ENCODE measurements around the gene CYP2W1.
"Not testable (repeated sequence)": the region's sequence is repeated elsewhere in the genome, so short reads cannot be mapped to it uniquely, and the experiment has no call there.

The CYP2W1 gene

DNA sequence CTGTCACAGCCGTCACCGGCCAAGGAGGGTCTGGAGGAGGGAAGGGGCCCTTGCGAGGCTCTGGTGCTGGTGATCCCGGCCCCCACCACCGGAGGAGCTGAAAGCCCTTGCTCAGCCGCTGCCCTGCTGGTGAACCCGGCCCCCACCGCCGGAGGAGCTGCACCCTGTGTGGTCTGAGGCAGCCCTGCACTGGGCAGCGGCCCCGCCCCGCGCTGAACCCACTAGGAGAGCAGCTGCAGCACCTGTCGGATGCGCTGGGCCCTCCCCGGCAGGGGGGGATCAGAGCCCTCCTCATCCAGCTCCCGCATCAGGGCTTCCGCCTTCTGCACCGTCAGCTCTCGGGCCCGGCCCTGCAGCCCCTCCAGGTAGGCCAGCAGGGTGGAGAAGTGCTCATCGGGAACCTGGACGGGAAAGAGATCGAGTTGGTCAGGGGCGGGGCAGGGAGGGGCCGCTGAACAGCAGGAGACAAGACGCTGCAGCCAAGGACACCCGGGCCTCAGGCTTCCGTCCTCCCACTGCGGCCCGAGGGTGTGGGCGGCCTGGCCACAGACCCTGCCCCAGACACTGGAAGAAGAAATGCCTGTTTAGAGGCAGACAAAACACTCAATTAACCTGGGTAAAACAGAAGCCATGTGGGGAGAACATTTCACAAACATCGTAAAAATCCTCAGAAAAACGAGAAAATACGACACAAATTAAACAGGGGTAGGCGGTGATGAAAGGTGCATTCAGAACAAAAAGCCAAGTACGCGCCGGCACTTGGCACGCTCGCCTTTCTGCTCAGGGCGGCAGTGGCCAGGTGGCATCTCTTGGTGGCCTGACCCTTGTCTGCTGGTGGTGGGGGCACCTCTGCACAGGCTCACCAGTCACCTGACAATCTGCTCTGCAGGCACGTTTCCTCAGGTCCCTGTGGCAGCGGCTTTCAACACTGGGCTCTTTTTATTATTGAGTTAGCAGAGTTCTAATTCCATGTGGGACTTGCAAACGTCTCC is 14.7 kb downstream of the CYP2W1 start:
- DNase-seq (ENCODE audit: low read depth in 2 of 2): no peak

DNA sequence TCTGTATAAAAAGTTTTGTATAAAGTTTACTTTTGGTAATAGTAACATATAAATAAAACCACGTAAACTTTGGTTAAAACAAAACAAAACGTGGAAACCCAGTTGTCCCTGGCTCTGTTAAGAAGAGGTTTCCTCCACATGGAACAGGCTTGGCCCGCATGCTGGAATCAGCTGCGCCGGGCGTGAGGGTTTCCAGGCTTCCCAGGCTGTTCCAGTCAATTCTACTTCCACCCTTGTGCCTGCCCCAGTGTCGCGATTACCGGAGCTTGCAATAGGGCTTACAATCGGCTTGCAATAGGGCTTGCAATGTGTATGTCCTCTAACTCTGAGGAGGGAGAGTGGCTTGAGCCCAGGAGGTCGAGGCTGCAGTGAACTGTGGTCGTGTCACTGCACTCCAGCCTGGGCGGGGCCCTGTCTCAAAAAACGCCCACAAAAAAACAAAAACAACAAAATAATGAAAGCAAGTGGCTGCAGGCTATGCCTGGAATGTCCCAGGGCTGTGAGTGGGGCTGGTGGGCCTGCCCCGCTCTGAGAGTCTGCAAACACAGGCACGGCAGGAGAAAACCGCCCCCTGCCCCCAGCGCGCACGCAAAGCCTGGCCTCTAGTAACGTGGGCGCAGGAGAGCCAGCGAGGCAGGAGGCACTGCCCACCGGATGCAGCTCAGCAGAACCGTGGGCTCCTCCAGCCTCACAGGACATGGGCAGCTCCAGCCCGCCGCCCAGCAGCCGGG is 16.3 kb downstream of the CYP2W1 start:
- DNase-seq (ENCODE audit: low read depth in 2 of 2): no peak

DNA sequence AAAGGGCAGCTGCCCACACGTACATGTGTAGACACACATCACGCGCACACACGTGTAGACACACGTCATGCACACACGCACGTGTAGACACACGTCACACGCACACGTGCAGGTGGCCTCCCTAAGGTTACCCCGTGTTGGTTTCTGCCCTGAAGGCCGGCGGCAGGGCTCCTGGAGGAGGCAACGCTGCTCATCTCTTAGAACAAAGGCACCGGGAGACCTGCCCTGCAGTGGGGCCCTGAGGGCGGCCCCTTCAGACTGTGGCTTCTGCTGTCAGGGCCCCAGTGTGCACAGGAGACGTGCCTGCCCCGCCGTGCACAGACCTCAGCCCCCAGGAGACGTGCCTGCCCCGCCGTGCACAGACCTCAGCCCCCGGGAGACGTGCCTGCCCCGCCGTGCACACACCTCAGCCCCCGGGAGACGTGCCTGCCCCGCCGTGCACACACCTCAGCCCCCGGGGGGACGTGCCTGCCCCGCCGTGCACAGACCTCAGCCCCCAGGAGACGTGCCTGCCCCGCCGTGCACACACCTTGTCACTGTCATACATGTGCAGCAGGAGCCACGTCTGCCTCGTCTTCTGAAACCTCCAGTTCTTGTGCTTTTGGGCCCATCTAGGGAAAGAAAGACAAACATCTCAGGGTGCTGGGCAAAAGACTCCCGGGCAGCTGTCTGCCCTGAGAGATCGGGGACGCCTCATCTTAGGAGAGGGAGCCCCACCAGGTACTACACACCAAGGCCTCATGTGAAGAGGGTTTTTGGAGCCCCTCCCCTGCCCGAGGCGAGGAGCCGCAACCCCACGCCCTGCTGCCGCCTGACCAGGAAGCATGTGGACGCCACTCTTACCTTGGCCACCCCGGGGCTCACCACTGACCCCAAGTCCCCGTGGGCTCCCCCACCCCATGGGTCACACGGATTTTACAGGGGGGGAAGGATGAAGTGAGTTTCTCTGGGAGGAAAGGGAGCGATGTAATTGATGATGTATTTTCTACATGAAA is 17.3 kb downstream of the CYP2W1 start:
- no peak for DNase-seq (ENCODE audit: low read depth in 2 of 2)

DNA sequence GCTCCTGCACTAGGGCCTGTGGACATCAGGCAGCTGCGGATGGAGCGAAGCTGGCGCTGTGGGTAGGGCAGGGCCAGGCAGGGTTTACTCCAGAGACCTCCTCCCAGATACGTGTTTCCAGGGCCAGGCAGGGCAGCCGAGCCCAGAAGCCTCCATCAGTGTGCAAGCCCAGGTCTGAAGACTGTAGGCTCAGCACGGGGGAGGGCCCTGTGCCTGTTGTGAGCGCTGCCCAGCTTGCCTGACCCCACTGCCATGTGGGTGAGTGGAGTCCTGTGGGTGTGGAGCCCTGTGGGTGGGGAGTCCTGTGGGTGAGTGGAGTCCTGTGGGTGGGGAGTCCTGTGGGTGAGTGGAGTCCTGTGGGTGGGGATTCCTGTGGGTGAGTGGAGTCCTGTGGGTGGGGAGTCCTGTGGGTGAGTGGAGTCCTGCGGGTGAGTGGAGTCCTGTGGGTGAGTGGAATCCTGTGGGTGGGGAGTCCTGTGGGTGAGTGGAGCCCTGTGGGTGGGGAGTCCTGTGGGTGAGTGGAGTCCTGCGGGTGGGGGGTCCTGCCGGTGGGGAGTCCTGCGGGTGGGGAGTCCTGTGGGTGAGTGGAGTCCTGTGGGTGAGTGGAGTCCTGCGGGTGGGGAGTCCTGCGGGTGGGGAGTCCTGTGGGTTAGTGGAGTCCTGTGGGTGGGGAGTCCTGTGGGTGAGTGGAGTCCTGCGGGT is 18.2 kb downstream of the CYP2W1 start:
- not testable (repeated sequence) for DNase-seq (ENCODE audit: low read depth in 2 of 2)

DNA sequence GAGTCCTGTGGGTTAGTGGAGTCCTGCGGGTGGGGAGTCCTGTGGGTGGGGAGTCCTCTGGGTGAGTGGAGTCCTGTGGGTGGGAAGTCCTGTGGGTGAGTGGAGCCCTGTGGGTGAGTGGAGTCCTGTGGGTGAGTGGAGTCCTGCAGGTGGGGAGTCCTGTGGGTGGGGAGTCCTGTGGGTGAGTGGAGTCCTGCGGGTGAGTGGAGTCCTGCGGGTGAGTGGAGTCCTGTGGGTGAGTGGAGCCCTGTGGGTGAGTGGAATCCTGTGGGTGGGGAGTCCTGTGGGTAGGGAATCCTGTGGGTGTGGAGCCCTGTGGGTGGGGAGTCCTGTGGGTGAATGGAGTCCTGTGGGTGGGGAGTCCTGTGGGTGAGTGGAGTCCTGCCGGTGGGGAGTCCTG is 19.0 kb downstream of the CYP2W1 start:
- not testable (repeated sequence) for DNase-seq (ENCODE audit: low read depth in 2 of 2)

DNA sequence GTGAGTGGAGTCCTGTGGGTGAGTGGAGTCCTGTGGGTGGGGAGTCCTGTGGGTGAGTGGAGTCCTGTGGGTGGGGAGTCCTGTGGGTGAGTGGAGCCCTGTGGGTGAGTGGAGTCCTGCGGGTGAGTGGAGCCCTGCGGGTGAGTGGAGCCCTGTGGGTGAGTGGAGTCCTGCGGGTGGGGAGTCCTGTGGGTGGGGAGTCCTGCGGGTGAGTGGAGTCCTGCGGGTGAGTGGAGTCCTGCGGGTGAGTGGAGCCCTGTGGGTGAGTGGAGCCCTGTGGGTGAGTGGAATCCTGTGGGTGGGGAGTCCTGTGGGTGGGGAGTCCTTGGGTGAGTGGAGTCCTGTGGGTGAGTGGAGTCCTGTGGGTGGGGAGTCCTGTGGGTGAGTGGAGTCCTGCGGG is 19.5 kb downstream of the CYP2W1 start:
- DNase-seq (ENCODE audit: low read depth in 2 of 2): not testable (repeated sequence)

DNA sequence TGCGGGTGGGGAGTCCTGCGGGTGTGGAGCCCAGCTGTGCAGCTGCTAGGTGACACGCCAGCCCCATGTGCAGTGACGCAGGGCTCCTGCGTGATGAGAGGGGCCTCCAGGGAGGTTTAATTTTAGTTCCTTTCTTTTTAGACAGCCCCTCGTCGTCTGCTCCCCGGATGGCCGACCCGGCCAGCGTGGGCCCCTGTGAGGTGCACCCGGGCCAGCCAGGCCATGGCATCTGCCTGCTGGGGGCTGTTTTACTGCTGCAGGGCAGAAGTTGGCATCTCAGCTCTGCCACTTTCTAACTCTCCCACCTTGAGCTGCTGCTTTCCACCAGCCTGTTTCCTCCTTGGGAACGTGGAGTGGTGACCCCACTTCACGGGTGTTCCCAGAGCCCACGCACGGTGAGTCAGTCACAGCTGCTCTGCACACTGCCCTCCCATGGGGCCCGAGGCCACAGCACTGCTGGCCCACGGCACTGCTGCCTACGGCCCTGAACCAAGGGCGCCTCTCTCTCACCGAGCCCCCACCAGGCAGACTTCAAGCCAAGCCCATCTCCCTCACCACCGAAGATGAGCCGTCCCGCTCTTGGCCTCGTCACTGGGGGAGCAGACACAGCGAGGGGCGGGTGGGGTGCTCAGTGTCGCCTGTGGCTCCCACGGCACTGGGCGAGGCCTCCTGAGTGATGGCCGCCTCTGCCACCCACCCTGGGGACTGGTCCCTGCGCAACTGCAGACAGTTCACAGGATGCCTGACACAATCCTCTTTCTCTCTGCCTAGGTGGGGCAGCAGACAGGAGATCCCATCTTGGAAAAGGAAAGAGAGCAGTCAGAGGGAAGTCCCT is 21.3 kb downstream of the CYP2W1 start:
- DNase-seq (ENCODE audit: low read depth in 2 of 2): no peak

DNA sequence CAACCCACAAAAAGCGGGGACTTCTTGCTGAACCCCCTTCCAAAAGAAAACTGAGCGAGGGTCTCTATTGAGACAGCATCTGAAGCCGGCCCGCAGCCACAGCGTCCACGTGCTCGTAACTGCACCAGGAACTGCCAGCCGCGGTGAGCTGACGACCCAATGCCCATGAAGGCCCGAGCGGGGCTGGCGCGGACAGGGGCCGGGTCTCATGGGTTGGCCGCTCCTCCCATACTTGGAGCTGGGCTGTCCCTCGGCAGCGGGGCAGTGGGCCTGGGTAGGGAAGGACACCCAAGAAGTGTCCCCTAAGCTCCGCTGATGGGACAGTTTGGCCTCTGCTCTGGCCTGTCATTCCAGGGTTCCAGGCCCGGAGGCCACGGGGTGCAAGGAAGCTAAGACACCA is 22.3 kb downstream of the CYP2W1 start:
- DNase-seq (ENCODE audit: low read depth in 2 of 2): no peak

DNA sequence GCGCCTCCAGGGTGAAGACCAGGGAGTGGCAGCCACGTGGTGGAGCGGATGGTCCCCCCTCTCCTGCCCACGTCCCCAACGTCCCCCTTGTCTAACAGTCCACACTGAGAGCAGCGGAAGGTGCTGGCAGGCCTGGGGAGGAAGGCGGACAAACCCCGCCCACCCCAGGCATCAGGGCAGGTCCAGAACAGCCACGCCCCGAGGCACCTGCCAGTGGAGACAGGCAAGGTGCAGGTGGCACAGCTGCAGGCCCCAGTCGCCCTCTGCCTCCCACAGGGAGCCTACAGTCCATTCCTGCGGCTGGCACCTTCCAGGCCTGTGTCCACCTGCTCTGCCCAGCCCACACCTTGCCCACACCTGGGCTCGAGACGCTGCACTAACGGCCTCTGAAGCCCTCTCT is 24.9 kb downstream of the CYP2W1 start:
- DNase-seq (ENCODE audit: low read depth in 2 of 2): no peak

DNA sequence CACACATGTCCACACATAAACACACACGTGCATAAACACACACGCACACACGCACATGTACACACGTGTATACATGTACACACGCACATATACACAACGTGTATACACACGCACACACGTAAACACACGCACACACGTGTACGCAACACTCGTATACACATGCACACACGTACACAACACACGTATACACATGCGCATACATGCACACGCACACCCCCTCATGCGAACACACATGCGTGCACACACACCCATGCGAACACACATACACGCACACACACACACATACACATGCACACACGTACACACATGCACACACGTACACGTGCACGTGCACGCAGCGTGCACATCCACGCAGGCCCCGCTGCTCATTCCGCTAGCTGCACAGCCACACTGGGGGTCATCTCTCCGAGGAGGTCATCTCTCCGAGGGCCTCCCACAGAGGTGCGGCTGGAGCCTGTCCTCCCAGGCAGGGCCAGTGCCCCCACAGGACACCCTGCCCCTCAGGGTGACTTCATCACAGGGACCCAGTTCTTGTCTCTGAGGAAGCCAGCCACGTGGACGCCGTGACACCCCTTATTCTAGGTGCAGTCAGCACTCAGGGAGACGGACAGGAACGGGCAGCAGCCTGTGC is 25.9 kb downstream of the CYP2W1 start:
- no peak for DNase-seq (ENCODE audit: low read depth in 2 of 2)

DNA sequence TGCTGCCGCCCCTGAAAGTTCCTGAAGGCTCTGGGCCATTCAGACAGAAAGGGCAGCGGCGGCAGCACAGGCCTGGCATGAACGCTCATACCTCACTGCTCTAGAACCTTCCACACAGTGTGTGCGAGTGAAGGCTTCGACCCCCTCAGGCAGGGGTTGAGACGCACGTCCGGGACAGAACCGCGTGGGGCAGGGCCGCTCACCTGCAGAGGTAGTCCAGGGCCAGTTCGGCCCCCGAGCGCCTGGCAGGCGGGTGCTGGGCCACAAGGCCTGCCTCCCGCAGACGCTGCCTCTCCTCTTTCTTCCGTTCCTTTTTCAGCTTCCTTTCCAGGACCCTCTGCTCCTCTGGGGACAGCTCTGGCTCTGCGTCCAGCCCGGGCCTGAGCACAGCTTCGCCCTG is 26.8 kb downstream of the CYP2W1 start:
- no peak for DNase-seq (ENCODE audit: low read depth in 2 of 2)

DNA sequence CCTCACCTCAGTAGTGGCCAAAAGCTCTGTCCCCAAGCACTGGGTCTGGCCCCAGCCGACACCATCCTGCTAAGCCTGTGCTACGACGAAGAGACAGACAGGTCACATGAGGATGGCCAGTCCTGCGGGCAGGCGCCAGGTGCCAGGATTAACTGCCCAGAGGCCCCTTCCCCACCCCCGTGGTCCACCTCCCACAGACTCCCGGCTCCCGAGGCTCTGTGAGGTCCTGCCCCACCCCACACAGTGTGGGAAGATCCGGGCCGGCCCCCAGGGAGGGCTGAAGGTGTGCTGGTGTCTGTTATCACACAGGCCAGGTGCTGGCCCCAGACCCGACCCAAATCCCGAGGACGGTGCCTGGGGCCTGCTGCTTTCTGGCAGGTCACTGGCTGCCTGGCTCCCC is 27.2 kb downstream of the CYP2W1 start:
- DNase-seq (ENCODE audit: low read depth in 2 of 2): no peak

DNA sequence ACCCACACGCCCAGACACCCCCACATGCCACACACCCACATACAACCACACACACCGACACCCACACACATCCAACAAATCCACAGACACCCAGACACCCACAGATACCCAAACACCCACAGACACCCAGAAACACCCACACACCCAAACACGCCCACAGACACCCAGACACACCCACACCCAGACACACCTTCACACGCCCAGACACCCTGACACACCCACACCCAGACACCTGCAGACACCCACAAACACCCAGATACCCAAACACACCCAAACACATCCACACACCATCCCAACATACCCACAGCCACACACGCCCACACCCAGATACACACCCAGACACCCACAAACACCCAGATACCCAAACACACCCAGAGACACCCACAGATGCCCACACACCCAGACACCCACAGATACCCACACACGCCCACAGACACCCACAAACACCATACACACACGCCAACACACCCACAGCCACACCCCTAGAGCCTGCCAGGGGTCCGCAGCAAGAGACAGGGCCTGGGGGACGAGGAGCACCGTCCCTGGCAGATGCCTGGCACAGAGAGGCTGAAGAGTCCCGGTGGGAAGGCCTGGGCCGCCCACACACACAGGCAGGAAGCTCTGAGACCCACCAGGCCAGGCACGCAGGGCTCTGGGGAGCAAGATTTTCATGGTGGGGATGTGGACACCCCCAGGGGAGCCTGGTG is 28.5 kb downstream of the CYP2W1 start:
- no peak for DNase-seq (ENCODE audit: low read depth in 2 of 2)

DNA sequence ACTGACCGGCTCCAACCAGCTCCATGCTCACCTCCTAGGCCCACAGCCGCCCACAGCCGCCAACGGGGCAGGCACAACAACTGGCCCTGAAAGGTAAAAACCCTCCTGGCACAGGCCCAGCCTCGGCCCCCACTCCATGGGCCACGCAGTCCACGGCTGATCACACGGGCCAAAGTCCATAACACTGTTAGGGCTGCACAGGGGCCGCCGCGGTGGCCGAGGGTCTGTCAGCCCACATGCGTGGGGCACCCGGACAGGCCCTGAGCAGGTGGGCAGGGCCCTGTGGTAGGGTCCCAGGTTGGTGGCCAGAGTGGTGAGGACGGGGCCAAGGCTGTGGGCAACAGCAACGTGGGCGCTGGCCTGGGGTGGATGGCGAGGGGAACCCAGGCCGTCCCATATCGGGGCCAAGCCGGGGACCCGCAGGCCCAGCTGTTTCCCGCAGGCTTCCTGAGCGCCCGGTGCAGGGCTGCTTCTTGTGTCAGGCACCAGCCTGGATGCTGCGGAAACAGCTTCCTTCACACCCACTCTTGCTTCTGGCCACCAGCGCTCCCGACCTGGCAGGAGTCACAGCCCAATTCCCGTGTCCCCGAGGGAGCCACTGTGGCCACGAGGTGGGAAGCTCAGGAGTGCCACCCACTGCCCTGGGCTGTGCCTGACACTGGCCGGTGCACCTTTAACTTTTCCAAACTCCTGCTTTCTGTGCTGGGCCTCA is 29.2 kb downstream of the CYP2W1 start:
- no peak for DNase-seq (ENCODE audit: low read depth in 2 of 2)

DNA sequence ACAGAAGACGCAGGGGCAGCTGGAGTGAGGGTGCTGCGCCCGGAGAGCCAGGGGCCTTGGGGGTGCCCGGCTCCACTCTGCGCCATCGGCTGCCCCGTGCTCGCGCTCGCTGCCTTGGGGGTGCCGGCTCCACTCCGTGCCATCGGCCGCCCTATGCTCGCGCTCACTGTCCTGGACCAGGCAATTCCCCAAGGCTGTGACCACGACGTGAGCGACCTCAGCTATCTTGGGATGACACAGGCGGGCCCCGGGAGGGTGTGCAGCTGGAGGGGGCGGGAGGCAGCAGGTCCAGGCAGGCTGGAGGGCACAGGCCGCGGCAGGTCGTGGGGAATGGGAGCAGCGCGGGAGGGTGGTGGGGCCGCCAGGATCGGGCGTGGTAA is 29.7 kb downstream of the CYP2W1 start:
- no peak for DNase-seq (ENCODE audit: low read depth in 2 of 2)

DNA sequence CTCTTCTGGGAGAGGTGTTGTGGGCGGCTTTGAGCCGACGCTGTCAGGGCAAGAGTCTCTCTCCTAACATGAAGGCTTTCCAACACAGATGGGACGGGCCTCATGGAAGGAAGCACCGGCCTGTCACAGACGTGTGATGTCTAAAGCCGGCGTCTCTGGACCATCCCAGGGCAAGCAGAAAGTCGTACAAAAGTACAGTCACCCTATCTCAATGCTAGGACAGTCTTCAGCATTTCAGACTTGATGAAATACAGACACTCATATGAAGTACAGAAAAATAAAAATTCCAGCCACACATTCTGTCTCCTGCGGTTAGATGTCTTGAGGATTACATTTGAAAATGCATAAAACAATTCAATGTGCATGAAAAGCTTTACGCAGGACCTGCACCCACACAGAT is 30.6 kb downstream of the CYP2W1 start:
- no peak for DNase-seq (ENCODE audit: low read depth in 2 of 2)

DNA sequence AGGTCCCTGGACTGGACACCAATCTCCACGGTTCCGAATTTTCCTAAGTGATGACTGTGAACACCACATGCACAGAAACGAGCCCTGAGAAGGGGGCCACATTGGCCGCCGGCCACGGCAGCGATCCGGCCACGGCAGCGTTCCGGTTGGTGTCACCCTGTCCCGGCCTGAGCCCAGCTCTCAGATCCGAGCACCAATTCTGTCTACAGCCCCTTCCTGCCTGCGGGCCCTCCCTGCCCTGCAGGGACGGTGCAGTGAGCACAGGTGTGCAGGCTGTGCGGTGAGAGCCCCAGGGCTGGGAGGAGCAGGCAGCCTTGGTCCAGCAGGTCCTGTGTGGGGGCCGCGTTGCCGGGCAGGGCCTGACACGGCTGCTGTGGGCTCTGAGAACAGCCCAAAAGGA is 31.7 kb downstream of the CYP2W1 start:
- DNase-seq (ENCODE audit: low read depth in 2 of 2): no peak
